Measurements from ENCODE around the gene ALOX5AP. TPM values are rescaled to one million over a fixed set of nuclear protein-coding genes. Genes with fewer than 3 reads are reported as not detected.
A peak's percentile ranks its signal among the peaks of the same experiment; 100 is the strongest.

ALOX5AP gene
- 1.1 and 1.2 TPM in 2 replicates for total RNA-seq (2014; rRNA removed; shearing (Covaris generic))

- no peak for DNase-seq (ENCODE audit: low spot score)
Measured at GRCh38 chr13:30735025-30735871, at the start of gene ALOX5AP. Gene ALOX5AP (plus strand): TSS chr13:30735543. CDS start chr13:30735606, 63 bp downstream.

GRCh38 chr13:30685987-30686386 is 49.4 kb upstream of the ALOX5AP start:
- peak; percentile 23 for DNase-seq (ENCODE audit: low spot score)

GRCh38 chr13:30687601-30688000 is 47.7 kb upstream of the ALOX5AP start:
- no peak for DNase-seq (ENCODE audit: low spot score)

- no peak for DNase-seq (ENCODE audit: low spot score)
Measured at GRCh38 chr13:30689752-30690151, 45.6 kb upstream of the ALOX5AP start.

- peak; percentile 90 for DNase-seq (ENCODE audit: low spot score)
Measured at GRCh38 chr13:30690282-30691188, 44.8 kb upstream of the ALOX5AP start.

- no peak for DNase-seq (ENCODE audit: low spot score)
Measured at GRCh38 chr13:30692113-30692512, 43.2 kb upstream of the ALOX5AP start.

GRCh38 chr13:30696278-30697176 is 38.8 kb upstream of the ALOX5AP start:
- peak; percentile 24 for DNase-seq (ENCODE audit: low spot score)

- no peak for DNase-seq (ENCODE audit: low spot score)
Measured at GRCh38 chr13:30697177-30697953, 38.0 kb upstream of the ALOX5AP start.

- no peak for DNase-seq (ENCODE audit: low spot score)
Measured at GRCh38 chr13:30697996-30698401, 37.3 kb upstream of the ALOX5AP start.

- no peak for DNase-seq (ENCODE audit: low spot score)
Measured at GRCh38 chr13:30698488-30699005, 36.8 kb upstream of the ALOX5AP start.

GRCh38 chr13:30700364-30700763 is 35.0 kb upstream of the ALOX5AP start:
- DNase-seq (ENCODE audit: low spot score), result no peak

GRCh38 chr13:30702006-30702405 is 33.3 kb upstream of the ALOX5AP start:
- no peak for DNase-seq (ENCODE audit: low spot score)

- DNase-seq (ENCODE audit: low spot score), result no peak
Measured at GRCh38 chr13:30704596-30704995, 30.7 kb upstream of the ALOX5AP start.

- DNase-seq (ENCODE audit: low spot score), result no peak
Measured at GRCh38 chr13:30705680-30706079, 29.7 kb upstream of the ALOX5AP start.

- no peak for DNase-seq (ENCODE audit: low spot score)
Measured at GRCh38 chr13:30708541-30708940, 26.8 kb upstream of the ALOX5AP start.

- DNase-seq (ENCODE audit: low spot score), result no peak
Measured at GRCh38 chr13:30710442-30710841, 24.9 kb upstream of the ALOX5AP start.

GRCh38 chr13:30711375-30711774 is 24.0 kb upstream of the ALOX5AP start:
- no peak for DNase-seq (ENCODE audit: low spot score)

- no peak for DNase-seq (ENCODE audit: low spot score)
Measured at GRCh38 chr13:30711837-30712236, 23.5 kb upstream of the ALOX5AP start.

GRCh38 chr13:30712536-30713532 is 22.5 kb upstream of the ALOX5AP start:
- no peak for DNase-seq (ENCODE audit: low spot score)
